ENCODE results near the gene CD24.

The CD24 gene

GRCh38 chr6:106927531-106928398, 46.8 kb downstream of the CD24 start:
- TF ChIP-seq CTCF (IDR thresholded peaks at IDR 0.05; ENCODE audit: low read depth, low read length, missing control alignments), result no peak
- peak; percentile 26 for DNase-seq (ENCODE audit: low read depth)
- H3K4me3 ChIP-seq (ENCODE audit: low read depth, low read length), result no peak overlapping the region
- in situ Hi-C loops (cut with HindIII; ENCODE audit: low sequenced_read_pairs), result no loop called here

GRCh38 chr6:106925948-106926347, 48.6 kb downstream of the CD24 start:
- in situ Hi-C loops (cut with HindIII; ENCODE audit: low sequenced_read_pairs), result no loop called here
- TF ChIP-seq CTCF (IDR thresholded peaks at IDR 0.05; ENCODE audit: low read depth, low read length, missing control alignments), result no peak
- DNase-seq (ENCODE audit: low read depth), result no peak
- no peak overlapping the region for H3K4me3 ChIP-seq (ENCODE audit: low read depth, low read length)

- TF ChIP-seq CTCF (IDR thresholded peaks at IDR 0.05; ENCODE audit: low read depth, low read length, missing control alignments), result no peak
- no peak overlapping the region for H3K4me3 ChIP-seq (ENCODE audit: low read depth, low read length)
- in situ Hi-C loops (cut with HindIII; ENCODE audit: low sequenced_read_pairs), result no loop called here
- no peak for DNase-seq (ENCODE audit: low read depth)
These were observed 49.6 kb downstream of the CD24 start for GRCh38 chr6:106924694-106925523.

- no peak overlapping the region for H3K4me3 ChIP-seq (ENCODE audit: low read depth, low read length)
- no peak for DNase-seq (ENCODE audit: low read depth)
- no peak for TF ChIP-seq CTCF (IDR thresholded peaks at IDR 0.05; ENCODE audit: low read depth, low read length, missing control alignments)
- in situ Hi-C loops (cut with HindIII; ENCODE audit: low sequenced_read_pairs), result no loop called here
These were observed 51.9 kb downstream of the CD24 start for GRCh38 chr6:106922626-106923025.

All from astrocyte of the cerebellum (primary cell).